Endodermal cell (in vitro differentiated cells): ENCODE results near the gene CD244. TPM values are rescaled to one million over a fixed set of nuclear protein-coding genes. Genes with fewer than 3 reads are reported as not detected.

ENCODE experiments used
- DNase-seq: peaks from one replicate; pipeline ENCODE4 v3.0.0-alpha.2; 2017
- H3K27ac ChIP-seq: 2 replicates; pipeline ENCODE4 v1.5.1; 2013; ENCODE audit warnings: mild to moderate bottlenecking, low read depth, low read length, moderate library complexity
- H3K27me3 ChIP-seq: 2 replicates; pipeline ENCODE4 v1.6.1; 2013; ENCODE audit warnings: mild to moderate bottlenecking, low read length, moderate library complexity; ENCODE audit not compliant: insufficient read depth, control insufficient read depth, poor library complexity, severe bottlenecking
- H3K36me3 ChIP-seq: 2 replicates; pipeline ENCODE4 v1.7.0; 2013; ENCODE audit warnings: mild to moderate bottlenecking, low read length, moderate library complexity; ENCODE audit not compliant: control insufficient read depth, insufficient read depth
- H3K4me1 ChIP-seq: one replicate; pipeline ENCODE4 v1.7.0; 2013; ENCODE audit warnings: low read length; ENCODE audit not compliant: control insufficient read depth, insufficient read depth
- H3K4me3 ChIP-seq: 2 replicates; pipeline ENCODE4 v1.5.1; 2013; ENCODE audit warnings: mild to moderate bottlenecking, low read length, moderate library complexity
- H3K9ac ChIP-seq: 2 replicates; pipeline ENCODE4 v1.6.1; 2013; ENCODE audit warnings: mild to moderate bottlenecking, low read length, moderate library complexity; ENCODE audit not compliant: poor library complexity, severe bottlenecking; ENCODE audit errors: extremely low read depth
- H3K9me3 ChIP-seq: 2 replicates; pipeline ENCODE4 v1.6.1; 2013; ENCODE audit warnings: mild to moderate bottlenecking, low read length, moderate library complexity; ENCODE audit not compliant: control insufficient read depth
- H3K27ac Mint-ChIP-seq: 2 replicates; pipeline ENCODE4 v1.8.0; 2020; ENCODE audit warnings: mixed read lengths
- H3K27me3 Mint-ChIP-seq: 2 replicates; pipeline ENCODE4 v1.8.0; 2021; ENCODE audit warnings: mild to moderate bottlenecking, mixed read lengths; ENCODE audit not compliant: insufficient read depth
- H3K36me3 Mint-ChIP-seq: 2 replicates; pipeline ENCODE4 v1.8.0; 2020; ENCODE audit warnings: low read depth, mixed read lengths
- H3K4me1 Mint-ChIP-seq: 2 replicates; pipeline ENCODE4 v1.8.0; 2020; ENCODE audit warnings: mixed read lengths
- H3K4me3 Mint-ChIP-seq: 2 replicates; pipeline ENCODE4 v1.8.0; 2020; ENCODE audit warnings: mild to moderate bottlenecking, moderate library complexity, mixed read lengths
- H3K9me3 Mint-ChIP-seq: 2 replicates; pipeline ENCODE4 v1.8.0; 2020; ENCODE audit warnings: mild to moderate bottlenecking, mixed read lengths
- CTCF ChIP-seq: fragments of 200-600 bp; sonication (generic); conservative IDR thresholded peaks from 2 replicates; pipeline ENCODE4 v1.5.0; 2021; ENCODE audit warnings: antibody characterized with exemption, mild to moderate bottlenecking
- WGBS, 2 experiments: methylation state at CpG; one replicate each; pipeline versions ENCODE4 v1.1.5 to v1.1.7; 2013; ENCODE audit warnings: missing lambda C conversion rate in 2 of 2, mixed read lengths in 1 of 2; ENCODE audit not compliant: insufficient coverage in 1 of 2, insufficient read length in 1 of 2; 5-methylcytosine and 5-hydroxymethylcytosine counted together
- total RNA-seq, 2 donors: library from RNA; stranded (reverse); fragmentation: NEBNext Ultra II Directional in 1 of 2; extraction: Animal tissue kit (Norgen Biotek cat#: 25700) in 1 of 2; gene quantifications; 2 replicates in 1 of 2; 3 replicates in 1 of 2; pipeline ENCODE4 v1.2.1, GENCODE V29; 2021

Gene CD244
- total RNA-seq, 2 donors from 2014 or later: 0.31 TPM; not detected in 1

- H3K4me1 Mint-ChIP-seq: peaks cover 8% of the 10 kb centered on the region
- no peak overlapping the region for H3K27ac Mint-ChIP-seq
- peak; percentile 96 for DNase-seq
- H3K36me3 ChIP-seq: no peaks in the 10 kb centered on the region
- peaks cover 5% of the 10 kb centered on the region for H3K27me3 Mint-ChIP-seq
- WGBS, 2 experiments: 64 to 68% methylated on average over 3 to 8 of the region's 8 CpGs
- TF ChIP-seq CTCF: peak; percentile 96
- no peaks in the 10 kb centered on the region for H3K9me3 ChIP-seq
- no peak overlapping the region for H3K9ac ChIP-seq
- no peaks in the 10 kb centered on the region for H3K27me3 ChIP-seq
- H3K27ac ChIP-seq: no peak overlapping the region
- no peaks in the 10 kb centered on the region for H3K36me3 Mint-ChIP-seq
- no peak overlapping the region for H3K4me3 ChIP-seq
- no peaks in the 10 kb centered on the region for H3K4me1 ChIP-seq
- H3K9me3 Mint-ChIP-seq: no peaks in the 10 kb centered on the region
- no peak overlapping the region for H3K4me3 Mint-ChIP-seq
Observed at GRCh38 chr1:160830321-160831153, 32.1 kb downstream of the CD244 start.

- WGBS, 2 experiments: 92 to 100% methylated on average over 1 of the region's 1 CpG
- no peaks in the 10 kb centered on the region for H3K36me3 Mint-ChIP-seq
- Histone ChIP-seq H3K4me3 (no peak overlapping the region), H3K9me3 (no peaks in the 10 kb centered on the region), H3K27ac (no peak overlapping the region), H3K4me1 (no peaks in the 10 kb centered on the region), H3K36me3 (no peaks in the 10 kb centered on the region), H3K9ac (no peak overlapping the region), H3K27me3 (no peaks in the 10 kb centered on the region)
- H3K9me3 Mint-ChIP-seq: no peaks in the 10 kb centered on the region
- TF ChIP-seq CTCF: no peak
- H3K4me3 Mint-ChIP-seq: no peak overlapping the region
- DNase-seq: no peak
- H3K27ac Mint-ChIP-seq: no peak overlapping the region
- H3K4me1 Mint-ChIP-seq: peaks cover 8% of the 10 kb centered on the region
- peaks cover 5% of the 10 kb centered on the region for H3K27me3 Mint-ChIP-seq
Observed at GRCh38 chr1:160829766-160830165, 32.9 kb downstream of the CD244 start.

- Histone ChIP-seq H3K4me1 (no peaks in the 10 kb centered on the region), H3K36me3 (no peaks in the 10 kb centered on the region), H3K27ac (no peak overlapping the region), H3K27me3 (no peaks in the 10 kb centered on the region), H3K4me3 (no peak overlapping the region), H3K9ac (no peak overlapping the region), H3K9me3 (no peaks in the 10 kb centered on the region)
- Mint-ChIP-seq H3K4me1 (no peaks in the 10 kb centered on the region), H3K9me3 (no peaks in the 10 kb centered on the region), H3K27ac (no peak overlapping the region), H3K4me3 (no peak overlapping the region), H3K27me3 (peaks cover 5% of the 10 kb centered on the region), H3K36me3 (no peaks in the 10 kb centered on the region)
- no peak for DNase-seq
- TF ChIP-seq CTCF: no peak
- 90 to 92% methylated on average over 1 to 2 of the region's 2 CpGs for WGBS, 2 experiments
Observed at GRCh38 chr1:160827418-160827817, 35.3 kb downstream of the CD244 start.
